Measurements from ENCODE around the gene TLK2.
"Not testable (repeated sequence)": the region's sequence is repeated elsewhere in the genome, so short reads cannot be mapped to it uniquely, and the experiment has no call there.

The TLK2 gene

DNA sequence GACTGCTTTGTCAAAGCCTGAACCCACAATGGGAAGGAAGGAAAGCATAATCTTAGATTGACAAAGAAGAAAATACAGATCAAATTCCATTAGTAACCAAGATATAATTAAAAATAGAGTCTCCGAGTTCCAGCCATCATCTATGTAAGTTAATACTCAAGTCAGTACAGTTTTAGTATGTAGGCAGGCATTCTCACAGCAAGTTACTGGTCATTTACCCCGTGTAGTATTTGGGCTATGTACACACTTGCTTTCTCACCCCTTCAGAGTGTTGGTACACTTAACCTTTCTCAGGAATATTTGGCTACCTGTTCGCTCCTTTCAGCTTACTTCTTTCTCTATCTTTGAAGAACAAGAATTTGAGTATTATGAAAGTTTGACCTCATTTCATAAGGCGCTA lies 57.9 kb downstream of the TLK2 start:
- not testable (repeated sequence) for H3K4me3 ChIP-seq (replicated peaks; ENCODE audit: low read depth, low read length); DNase-seq (ENCODE audit: extremely low read depth, insufficient read length); H3K36me3 ChIP-seq (ENCODE audit: control insufficient read depth, insufficient read depth, low read length); H3K27me3 ChIP-seq (replicated peaks; ENCODE audit: control insufficient read depth, insufficient read depth, low read length)

GRCh38 chr17:62541073-62541472 lies 62.4 kb downstream of the TLK2 start:
- not testable (repeated sequence) for H3K36me3 ChIP-seq (ENCODE audit: control insufficient read depth, insufficient read depth, low read length); H3K27me3 ChIP-seq (replicated peaks; ENCODE audit: control insufficient read depth, insufficient read depth, low read length); DNase-seq (ENCODE audit: extremely low read depth, insufficient read length); H3K4me3 ChIP-seq (replicated peaks; ENCODE audit: low read depth, low read length)

GRCh38 chr17:62543278-62543775 lies 64.7 kb downstream of the TLK2 start:
- not testable (repeated sequence) for DNase-seq (ENCODE audit: extremely low read depth, insufficient read length); H3K4me3 ChIP-seq (replicated peaks; ENCODE audit: low read depth, low read length); H3K36me3 ChIP-seq (ENCODE audit: control insufficient read depth, insufficient read depth, low read length); H3K27me3 ChIP-seq (replicated peaks; ENCODE audit: control insufficient read depth, insufficient read depth, low read length)

DNA sequence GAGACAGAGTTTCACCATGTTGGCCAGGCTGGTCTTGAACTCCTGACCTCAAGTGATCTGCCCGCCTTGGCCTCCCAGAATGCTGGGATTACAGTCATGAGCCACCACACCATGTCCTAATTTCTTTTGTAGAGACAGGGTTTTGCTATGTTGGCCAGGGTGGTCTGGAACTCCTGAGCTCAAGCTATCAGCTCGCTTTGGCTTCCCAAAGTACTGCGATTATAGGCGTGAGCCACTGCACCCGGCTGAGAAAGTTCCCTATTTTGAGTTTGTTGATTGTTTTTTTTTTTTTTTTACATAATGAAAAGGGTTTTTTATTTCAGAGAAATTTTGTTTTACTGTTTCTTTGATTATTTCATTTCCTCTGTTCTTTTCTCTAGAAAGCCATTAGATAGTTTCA lies 67.4 kb downstream of the TLK2 start:
- not testable (repeated sequence) for H3K27me3 ChIP-seq (replicated peaks; ENCODE audit: control insufficient read depth, insufficient read depth, low read length); H3K36me3 ChIP-seq (ENCODE audit: control insufficient read depth, insufficient read depth, low read length); H3K4me3 ChIP-seq (replicated peaks; ENCODE audit: low read depth, low read length); DNase-seq (ENCODE audit: extremely low read depth, insufficient read length)

DNA sequence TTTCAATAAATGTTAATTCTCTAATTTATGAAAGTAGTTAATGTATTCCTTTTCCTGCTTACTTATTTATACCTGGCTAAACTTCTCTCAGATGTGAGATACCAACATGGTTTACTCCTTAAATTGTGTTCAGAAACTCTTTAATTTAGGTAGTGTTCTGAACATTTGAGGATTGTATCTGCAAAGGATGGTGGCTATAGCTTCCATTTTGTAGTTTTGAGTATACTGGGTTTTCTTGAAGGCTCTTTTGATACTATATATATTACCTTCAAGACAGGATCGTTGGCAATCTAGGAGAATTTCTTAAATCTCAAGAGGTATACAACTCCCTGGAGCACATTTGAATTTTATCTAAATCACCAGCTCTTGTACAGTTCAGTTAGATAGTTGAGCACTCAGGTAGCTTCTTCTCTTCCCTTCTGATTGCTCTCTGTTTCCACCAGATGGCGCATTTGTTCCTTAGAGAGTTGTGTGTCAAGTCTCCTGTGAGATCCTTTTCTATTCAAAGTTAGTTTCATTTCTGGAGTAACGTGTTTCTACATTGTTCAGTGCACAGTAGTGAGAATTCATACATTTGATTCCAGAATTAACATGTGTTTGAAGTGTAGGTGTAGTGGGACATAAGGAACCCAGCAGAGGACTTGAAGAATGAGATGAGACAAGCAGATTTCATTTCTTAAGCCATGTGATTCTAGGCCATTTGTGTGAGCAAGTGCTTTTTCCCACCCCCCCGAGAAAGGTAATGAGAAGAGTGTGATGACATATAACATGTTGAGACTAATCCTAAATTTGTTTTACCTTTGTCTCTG lies 74.4 kb downstream of the TLK2 start:
- not testable (repeated sequence) for H3K36me3 ChIP-seq (ENCODE audit: control insufficient read depth, insufficient read depth, low read length); H3K27me3 ChIP-seq (replicated peaks; ENCODE audit: control insufficient read depth, insufficient read depth, low read length); H3K4me3 ChIP-seq (replicated peaks; ENCODE audit: low read depth, low read length); DNase-seq (ENCODE audit: extremely low read depth, insufficient read length)
- TF ChIP-seq, protein P1, sequence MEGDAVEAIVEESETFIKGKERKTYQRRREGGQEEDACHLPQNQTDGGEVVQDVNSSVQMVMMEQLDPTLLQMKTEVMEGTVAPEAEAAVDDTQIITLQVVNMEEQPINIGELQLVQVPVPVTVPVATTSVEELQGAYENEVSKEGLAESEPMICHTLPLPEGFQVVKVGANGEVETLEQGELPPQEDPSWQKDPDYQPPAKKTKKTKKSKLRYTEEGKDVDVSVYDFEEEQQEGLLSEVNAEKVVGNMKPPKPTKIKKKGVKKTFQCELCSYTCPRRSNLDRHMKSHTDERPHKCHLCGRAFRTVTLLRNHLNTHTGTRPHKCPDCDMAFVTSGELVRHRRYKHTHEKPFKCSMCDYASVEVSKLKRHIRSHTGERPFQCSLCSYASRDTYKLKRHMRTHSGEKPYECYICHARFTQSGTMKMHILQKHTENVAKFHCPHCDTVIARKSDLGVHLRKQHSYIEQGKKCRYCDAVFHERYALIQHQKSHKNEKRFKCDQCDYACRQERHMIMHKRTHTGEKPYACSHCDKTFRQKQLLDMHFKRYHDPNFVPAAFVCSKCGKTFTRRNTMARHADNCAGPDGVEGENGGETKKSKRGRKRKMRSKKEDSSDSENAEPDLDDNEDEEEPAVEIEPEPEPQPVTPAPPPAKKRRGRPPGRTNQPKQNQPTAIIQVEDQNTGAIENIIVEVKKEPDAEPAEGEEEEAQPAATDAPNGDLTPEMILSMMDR (IDR thresholded peaks at IDR 0.05; ENCODE audit: insufficient read depth, low read length, poor library complexity, severe bottlenecking), result peak; percentile 43

DNA sequence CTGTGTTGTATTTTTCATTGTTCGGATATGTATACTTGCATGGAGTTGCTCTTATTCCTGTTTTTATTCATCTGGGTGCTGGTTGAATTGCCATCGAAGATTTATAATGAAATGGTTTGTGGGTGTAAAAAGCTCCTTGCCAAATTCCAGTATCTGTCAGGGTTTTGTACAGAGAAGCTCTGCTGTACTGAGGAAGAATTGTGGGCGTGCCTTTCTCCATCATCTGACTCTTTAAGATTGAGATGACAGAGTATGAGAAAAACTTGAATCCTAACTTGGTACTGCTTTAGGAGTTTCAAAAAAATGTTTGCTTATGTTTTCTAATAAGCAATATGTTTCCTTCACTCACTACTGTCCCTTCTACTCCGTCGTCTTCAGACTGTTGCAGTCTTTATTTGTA lies 78.9 kb downstream of the TLK2 start:
- not testable (repeated sequence) for DNase-seq (ENCODE audit: extremely low read depth, insufficient read length); H3K27me3 ChIP-seq (replicated peaks; ENCODE audit: control insufficient read depth, insufficient read depth, low read length); H3K4me3 ChIP-seq (replicated peaks; ENCODE audit: low read depth, low read length); H3K36me3 ChIP-seq (ENCODE audit: control insufficient read depth, insufficient read depth, low read length)

- not testable (repeated sequence) for H3K4me3 ChIP-seq (replicated peaks; ENCODE audit: low read depth, low read length); H3K36me3 ChIP-seq (ENCODE audit: control insufficient read depth, insufficient read depth, low read length); DNase-seq (ENCODE audit: extremely low read depth, insufficient read length); H3K27me3 ChIP-seq (replicated peaks; ENCODE audit: control insufficient read depth, insufficient read depth, low read length)
Measured at GRCh38 chr17:62558941-62559340, 80.3 kb downstream of the TLK2 start.

DNA sequence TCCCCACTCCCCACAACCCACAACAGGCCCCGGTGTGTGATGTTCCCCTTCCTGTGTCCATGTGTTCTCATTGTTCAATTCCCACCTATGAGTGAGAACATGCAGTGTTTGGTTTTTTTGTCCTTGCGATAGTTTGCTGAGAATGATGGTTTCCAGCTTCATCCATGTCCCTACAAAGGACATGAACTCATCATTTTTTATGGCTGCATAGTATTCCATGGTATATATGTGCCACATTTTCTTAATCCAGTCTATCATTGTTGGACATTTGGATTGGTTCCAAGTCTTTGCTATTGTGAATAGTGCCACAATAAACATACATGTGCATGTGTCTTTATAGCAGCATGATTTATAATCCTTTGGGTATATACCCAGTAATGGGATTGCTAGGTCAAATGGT lies 82.3 kb downstream of the TLK2 start:
- DNase-seq (ENCODE audit: extremely low read depth, insufficient read length); H3K27me3 ChIP-seq (replicated peaks; ENCODE audit: control insufficient read depth, insufficient read depth, low read length); H3K4me3 ChIP-seq (replicated peaks; ENCODE audit: low read depth, low read length); H3K36me3 ChIP-seq (ENCODE audit: control insufficient read depth, insufficient read depth, low read length): not testable (repeated sequence)

DNA sequence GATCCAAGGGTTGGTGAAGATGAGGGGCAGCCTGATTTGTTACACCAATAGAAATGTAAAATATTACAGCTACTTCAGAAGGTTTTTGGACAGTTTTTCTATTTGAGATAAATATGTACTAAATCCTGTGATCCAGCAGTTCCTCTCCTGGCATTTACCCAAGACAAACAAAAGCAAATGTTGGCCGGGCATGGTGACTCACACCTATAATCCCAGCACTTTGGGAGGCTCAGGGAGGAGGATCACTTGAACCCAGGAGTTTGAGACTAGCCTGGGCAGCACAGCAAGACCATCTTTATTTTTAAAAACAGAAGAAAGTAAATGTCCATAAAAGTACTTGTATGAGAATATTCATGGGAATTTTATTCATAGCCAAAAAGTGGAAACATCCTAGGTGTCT lies 84.0 kb downstream of the TLK2 start:
- TF ChIP-seq, protein P1 (IDR thresholded peaks at IDR 0.05; ENCODE audit: insufficient read depth, low read length, poor library complexity, severe bottlenecking), result no peak
- Histone ChIP-seq H3K4me3 (replicated peaks; ENCODE audit: low read depth, low read length) (no peak overlapping the region), H3K36me3 (ENCODE audit: control insufficient read depth, insufficient read depth, low read length) (peaks cover 3% of the 10 kb centered on the region), H3K27me3 (replicated peaks; ENCODE audit: control insufficient read depth, insufficient read depth, low read length) (no peaks in the 10 kb centered on the region)
- no peak for DNase-seq (ENCODE audit: extremely low read depth, insufficient read length)
